ENCODE results near the gene ARID3C.

The ARID3C gene

DNA sequence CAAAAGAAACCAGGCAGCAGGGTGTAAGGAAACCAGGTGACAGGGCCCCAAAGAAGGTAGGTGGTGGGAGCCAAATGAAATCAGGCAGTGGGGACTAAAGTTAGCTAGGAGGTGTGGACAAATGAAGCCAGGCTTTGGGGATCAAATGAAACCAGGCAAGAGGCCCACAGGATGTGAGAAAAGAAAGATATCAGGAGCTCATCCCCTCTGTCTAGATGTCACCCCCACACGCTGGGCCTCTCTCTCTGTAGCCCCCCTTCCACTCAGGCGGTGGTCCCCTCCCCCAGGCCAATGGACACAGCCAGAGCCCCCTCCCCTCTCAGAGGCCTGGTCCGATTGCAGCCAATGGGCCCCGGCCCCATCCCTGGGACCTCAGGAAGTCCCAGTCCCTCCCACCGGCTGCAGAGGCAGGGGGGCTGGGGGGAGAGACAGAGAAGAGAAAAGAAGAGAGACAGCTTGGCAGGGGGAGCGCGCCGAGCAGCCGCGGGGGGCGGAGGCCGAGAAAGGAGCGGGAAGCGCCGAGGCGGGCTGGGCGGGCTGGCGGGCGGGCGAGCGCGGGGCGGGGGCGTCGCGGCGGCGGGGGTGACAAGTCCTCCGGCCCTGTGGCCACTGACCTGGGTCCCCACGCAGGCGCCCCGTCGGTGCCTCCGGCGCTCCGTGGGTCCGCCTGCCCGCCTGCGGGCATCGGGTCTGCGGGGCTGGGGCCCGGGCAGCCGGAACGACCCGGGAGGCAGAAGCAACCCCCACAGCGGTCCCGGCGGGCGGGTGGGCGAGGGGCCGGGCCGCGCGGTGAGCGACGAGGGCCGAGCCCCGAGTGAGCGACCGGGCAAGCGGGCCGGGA, 51.2 kb downstream of the ARID3C start:
- no peak for DNase-seq (ENCODE audit: low spot score)

DNA sequence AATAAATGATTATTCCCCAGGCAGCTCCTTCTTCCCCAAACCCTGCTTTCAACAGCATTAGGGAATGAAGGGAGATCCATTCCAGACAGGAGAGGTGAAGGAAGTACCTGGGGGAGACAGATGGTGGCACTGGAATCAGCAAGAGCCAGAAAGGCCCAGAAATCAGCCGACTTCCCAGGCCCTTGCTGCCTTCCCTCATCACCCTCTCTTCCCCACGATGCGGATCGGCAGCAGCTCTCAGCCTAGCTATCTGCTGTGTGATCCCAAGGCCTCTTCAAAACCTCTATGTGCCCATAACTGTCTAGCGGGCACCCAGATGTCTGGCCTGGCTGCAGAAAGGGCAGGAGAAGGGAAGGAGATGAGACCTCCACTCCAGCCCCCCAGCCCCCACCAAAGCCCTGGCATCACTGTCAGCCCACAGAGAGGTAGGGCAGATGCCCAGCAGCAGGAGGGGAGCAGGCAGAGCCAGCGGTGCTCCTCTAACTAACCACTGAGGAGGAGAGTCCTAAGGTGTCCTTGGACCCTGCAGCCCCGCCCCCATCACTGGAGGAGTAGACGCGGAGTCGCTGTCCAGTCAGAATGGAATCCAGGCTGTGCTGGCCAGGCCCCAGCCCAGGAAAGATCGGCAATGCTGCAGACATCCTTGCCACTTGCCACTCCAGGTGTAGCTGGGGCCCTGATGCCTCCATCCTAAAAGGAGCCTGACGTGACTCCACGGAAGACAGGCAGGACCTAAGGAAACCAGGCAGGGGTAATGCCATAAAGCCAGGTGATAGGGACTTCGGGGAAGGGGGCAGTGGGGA, 52.1 kb downstream of the ARID3C start:
- DNase-seq (ENCODE audit: low spot score): no peak

DNA sequence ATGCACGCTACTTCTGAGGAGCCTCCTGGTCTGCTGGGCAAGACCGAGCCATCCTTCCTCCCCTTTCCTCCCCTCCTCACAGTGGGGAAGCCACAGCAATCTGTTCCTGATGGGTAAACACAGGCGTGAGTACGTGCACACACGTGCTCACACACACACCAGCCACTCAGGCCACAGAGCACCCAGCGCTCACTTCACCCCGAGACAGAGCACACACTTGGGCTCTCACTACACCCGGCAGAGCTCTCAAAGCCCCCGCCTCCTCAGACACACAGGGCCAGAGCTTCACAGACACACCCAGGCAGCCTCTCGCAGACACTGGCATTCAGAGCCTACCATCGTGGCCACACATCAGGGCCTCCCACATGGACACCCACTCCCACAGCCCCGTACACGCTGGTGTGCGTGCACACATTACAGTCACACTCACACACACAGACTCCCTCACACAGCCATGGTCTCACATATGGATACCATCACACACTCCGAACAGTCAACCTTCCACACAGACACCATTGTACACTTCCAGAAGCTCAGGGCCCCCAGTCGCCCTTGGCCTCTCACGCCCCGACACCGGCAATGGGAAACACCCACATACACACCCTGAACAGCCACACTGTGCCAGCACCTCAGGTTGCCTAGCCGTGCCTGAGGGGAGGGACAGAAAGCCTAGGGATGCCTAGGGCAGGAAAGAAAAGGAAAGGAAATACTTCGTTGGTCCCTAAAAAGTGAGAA, 52.8 kb downstream of the ARID3C start:
- no peak for DNase-seq (ENCODE audit: low spot score)

DNA sequence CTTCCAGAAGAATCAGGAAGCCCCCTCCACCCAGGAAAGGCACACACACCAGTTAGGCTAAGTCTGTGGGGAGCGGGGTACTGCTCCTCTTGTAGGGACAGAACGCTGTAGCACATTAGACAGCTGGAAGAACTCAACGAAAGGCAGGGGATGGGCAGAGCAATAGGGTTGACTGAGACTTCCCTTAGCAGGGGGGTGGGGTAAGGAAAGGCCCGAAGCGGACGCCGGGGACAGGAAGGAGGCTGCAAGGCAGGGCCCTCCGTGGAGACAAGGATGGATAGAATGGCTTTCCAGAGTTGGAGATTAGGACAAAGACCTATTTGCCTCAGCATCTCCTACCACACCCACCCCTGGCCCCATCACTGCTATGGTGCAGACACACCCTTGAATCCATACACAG, 53.6 kb downstream of the ARID3C start:
- no peak for DNase-seq (ENCODE audit: low spot score)

DNA sequence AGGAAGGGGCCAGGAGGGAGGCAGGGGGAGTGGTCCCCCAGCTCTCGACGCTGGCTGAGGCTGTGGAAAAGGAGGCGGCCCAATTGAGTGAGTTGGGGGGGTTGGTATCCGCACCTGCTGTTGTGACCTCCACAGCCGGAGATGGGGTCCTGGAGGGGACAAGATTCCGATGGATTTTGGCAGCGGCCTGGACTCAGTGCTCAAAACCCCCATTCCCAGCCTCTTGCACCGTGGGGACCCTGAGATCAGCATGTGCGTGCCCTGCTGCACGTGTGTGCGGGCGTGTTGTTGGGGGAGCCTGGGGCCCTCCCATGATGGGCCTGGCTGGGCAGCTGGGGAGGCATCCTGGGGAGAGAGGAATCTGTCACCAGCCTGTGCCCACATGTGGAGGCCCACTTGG, 54.3 kb downstream of the ARID3C start:
- DNase-seq (ENCODE audit: low spot score): no peak

- no peak for DNase-seq (ENCODE audit: low spot score)
Measured at GRCh38 chr9:34573599-34574325, 55.1 kb downstream of the ARID3C start.

- no peak for DNase-seq (ENCODE audit: low spot score)
Measured at GRCh38 chr9:34572628-34573027, 56.2 kb downstream of the ARID3C start.

DNA sequence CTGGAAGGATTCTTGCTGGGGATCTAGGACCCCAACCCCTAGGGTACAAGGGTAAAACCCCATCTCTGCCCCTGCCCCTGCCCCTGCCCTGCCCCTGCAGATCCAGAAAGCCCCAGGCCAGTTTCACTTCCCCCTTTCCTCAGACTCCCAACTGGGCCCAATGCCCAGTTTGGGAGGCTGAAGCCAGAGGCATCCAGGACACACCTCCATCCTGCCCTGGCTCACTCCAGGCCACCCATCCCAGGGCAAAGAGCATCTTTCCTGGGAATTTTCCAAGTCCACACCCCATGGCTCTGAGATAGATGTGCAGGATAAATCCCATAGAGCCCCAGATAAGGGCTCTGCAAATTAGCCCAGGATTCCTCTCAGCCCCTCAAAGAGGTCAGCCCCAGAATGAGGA, 56.8 kb downstream of the ARID3C start:
- peak; percentile 58 for DNase-seq (ENCODE audit: low spot score)

DNA sequence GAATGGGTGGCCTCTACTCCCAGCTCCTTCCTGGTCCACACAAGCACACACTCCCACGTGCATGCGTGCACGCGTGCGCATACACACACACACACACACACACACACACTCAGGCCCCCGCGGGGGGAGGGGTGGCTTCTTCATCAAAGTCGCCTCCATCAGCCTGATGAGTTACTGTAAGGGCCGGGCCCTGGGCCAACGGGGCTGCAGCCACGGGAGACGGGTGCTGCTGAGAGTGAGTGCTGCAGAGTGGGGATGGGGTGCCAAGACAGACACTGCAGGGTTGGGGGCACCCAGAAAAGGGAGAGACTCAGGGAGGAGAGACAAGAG, 57.4 kb downstream of the ARID3C start:
- DNase-seq (ENCODE audit: low spot score): no peak

Data from HuH-7 (cell line).